ENCODE measurements around the gene PDIA3.

DNA sequence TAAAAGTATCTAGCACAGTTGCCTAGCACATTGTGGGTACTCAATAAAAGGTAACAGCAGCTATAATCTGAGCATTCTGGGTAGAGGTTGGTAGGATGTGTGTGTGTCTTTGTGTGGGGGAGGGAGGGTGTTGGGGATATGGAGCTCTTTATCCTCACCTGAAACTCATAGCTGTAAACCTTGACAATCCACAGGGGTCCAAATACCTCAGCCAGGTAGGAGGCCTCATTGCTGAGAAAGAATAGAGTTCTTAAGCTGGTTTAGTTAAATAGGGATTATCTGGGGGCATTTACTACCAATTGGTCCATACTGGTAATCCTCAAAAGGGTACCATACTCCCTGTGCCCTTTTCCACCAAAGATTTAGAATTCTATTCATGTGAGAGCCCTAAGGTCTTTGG, 49.8 kb downstream of the PDIA3 start:
- TF ChIP-seq, protein P1, sequence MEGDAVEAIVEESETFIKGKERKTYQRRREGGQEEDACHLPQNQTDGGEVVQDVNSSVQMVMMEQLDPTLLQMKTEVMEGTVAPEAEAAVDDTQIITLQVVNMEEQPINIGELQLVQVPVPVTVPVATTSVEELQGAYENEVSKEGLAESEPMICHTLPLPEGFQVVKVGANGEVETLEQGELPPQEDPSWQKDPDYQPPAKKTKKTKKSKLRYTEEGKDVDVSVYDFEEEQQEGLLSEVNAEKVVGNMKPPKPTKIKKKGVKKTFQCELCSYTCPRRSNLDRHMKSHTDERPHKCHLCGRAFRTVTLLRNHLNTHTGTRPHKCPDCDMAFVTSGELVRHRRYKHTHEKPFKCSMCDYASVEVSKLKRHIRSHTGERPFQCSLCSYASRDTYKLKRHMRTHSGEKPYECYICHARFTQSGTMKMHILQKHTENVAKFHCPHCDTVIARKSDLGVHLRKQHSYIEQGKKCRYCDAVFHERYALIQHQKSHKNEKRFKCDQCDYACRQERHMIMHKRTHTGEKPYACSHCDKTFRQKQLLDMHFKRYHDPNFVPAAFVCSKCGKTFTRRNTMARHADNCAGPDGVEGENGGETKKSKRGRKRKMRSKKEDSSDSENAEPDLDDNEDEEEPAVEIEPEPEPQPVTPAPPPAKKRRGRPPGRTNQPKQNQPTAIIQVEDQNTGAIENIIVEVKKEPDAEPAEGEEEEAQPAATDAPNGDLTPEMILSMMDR (IDR thresholded peaks at IDR 0.05): no peak
- TF ChIP-seq EZH2 (IDR thresholded peaks at IDR 0.05; ENCODE audit: borderline replicate concordance, insufficient read depth, low read depth, low read length, poor library complexity, severe bottlenecking): no peak
